TTC549 (cell line): Measurements from ENCODE around the gene EIF2S3B.
"Not testable (repeated sequence)": the region's sequence is repeated elsewhere in the genome, so short reads cannot be mapped to it uniquely, and the experiment has no call there.

Source experiments
- FAIRE-seq: peaks from 2 replicates; lab custom pipeline; 2012; peaks lifted over from hg19 to GRCh38; lab: Jason Lieb, UNC

Gene EIF2S3B

GRCh38 chr12:10505620-10506019 lies at the start of gene EIF2S3B:
EIF2S3B (plus strand) TSS chr12:10505890; CDS start chr12:10505903, 13 bp downstream.
- FAIRE-seq: no peak

- FAIRE-seq: no peak
Observed at GRCh38 chr12:10456856-10457255, 48.8 kb upstream of the EIF2S3B start.

GRCh38 chr12:10457760-10458159 lies 47.9 kb upstream of the EIF2S3B start:
- no peak for FAIRE-seq

GRCh38 chr12:10466311-10466710 lies 39.4 kb upstream of the EIF2S3B start:
- FAIRE-seq: no peak

- FAIRE-seq: no peak
Observed at GRCh38 chr12:10469701-10470100, 36.0 kb upstream of the EIF2S3B start.

DNA sequence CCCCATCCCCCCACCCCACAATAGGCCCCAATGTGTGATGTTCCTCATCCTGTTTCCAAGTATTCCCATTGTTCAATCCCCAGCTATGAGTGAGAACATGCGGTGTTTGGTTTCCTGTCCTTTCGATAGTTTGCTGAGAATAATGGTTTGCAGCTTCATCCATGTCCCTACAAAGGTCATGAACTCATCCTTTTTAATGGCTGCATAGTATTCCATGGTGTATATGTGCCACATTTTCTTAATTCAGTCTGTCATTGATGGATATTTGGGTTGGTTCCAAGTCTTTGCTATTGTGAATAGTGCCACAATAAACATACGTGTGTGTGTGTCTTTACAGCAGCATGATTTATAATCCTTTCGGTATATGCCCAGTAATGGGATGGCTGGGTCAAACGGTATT lies 32.9 kb upstream of the EIF2S3B start:
- FAIRE-seq: not testable (repeated sequence)

DNA sequence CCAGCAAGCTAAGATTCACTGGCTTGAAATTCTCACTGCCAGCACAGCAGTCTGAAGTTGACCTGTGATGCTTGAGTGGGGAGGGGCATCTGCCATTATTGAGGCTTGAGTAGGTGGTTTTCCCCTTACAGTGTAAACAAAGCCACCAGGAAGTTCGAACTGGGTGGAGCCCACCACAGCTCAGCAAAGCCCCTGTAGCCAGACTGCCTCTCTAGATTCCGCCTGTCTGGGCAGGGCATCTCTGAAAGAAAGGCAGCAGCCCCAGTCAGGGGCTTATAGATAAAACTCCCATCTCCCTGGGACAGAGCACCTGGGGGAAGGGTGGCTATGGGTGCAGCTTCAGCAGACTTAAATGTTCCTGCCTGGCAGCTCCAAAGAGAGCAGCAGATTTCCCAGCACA lies 23.8 kb upstream of the EIF2S3B start:
- not testable (repeated sequence) for FAIRE-seq

DNA sequence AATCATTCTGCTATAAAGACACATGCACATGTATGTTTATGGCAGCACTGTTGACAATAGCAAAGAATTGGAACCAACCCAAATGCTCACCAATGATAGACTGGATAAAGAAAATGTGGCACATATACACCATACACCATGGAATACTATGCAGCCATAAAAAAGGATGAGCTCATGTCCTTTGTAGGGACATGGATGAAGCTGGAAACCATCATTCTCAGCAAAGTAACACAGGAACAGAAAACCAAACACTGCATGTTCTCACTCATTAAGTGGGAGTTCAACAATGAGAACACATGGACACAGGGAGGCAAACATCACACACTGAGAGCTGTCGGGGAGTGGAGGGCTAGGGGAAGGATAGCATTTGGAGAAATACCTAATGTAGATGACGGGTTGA lies 18.4 kb upstream of the EIF2S3B start:
- FAIRE-seq: not testable (repeated sequence)

- no peak for FAIRE-seq
Observed at GRCh38 chr12:10491766-10492165, 13.9 kb upstream of the EIF2S3B start.

- no peak for FAIRE-seq
Observed at GRCh38 chr12:10497602-10498001, 8.1 kb upstream of the EIF2S3B start.

GRCh38 chr12:10498042-10498441 lies 7.6 kb upstream of the EIF2S3B start:
- FAIRE-seq: no peak

DNA sequence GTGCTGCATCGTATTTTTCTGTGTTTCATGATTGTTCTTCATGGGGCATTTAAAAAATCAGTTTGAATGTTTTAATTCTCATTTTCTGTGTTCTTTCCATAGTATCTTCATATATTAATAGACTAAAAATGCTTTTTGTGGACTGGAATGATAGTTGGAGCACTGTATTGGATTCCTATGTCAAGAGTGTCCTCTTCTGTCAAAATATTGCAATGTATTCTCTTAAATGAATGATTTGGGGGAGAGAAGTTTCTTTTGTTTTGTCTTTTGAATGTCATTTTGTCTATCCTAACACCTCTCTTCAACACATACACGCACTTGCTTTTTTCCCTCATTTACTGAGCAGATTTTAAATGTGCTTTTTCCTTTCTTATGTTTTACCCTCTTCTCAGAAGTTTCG lies 4.7 kb upstream of the EIF2S3B start:
- FAIRE-seq: no peak

DNA sequence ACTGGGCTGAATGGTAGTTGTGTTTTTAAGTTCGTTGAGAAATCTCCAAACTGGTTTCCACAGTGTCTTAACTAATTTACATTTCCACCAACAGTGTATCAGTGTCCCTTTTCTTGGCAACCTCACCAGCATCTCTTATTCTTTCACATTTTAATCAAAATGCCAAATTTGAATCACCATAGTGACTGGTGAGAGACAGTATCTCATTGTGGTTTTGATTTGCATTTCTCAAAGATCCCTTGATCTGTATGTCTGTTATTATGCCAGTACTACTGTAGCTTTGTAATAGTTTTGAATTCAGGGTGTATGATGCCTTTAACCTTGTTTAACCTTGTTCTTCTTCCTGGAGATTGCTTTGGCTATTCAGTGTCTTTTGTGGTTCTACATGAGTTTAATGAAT lies 2.2 kb upstream of the EIF2S3B start:
- no peak for FAIRE-seq

- no peak for FAIRE-seq
Observed at GRCh38 chr12:10511756-10512355, 6.2 kb downstream of the EIF2S3B start.

DNA sequence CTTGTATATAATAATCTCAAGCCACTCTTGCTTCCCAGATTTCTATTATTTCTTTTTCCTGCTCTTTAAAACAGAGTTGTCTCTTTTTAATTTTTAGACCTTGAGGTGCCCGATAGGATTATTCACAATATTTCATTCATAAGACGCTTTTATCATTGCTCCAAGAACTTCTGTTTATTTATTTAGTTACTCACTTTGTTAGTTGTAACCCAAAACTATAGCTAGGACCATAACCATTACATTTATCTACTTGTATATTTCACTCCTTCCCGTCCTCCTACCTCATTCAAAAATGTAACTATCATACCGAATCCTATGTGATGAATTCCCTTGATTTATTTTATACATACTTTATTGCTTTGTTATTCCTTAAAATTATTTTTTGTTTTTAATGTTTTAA lies 7.1 kb downstream of the EIF2S3B start:
- no peak for FAIRE-seq

- no peak for FAIRE-seq
Observed at GRCh38 chr12:10521555-10521954, 15.9 kb downstream of the EIF2S3B start.

GRCh38 chr12:10528174-10528953 lies 22.7 kb downstream of the EIF2S3B start:
- FAIRE-seq: no peak

DNA sequence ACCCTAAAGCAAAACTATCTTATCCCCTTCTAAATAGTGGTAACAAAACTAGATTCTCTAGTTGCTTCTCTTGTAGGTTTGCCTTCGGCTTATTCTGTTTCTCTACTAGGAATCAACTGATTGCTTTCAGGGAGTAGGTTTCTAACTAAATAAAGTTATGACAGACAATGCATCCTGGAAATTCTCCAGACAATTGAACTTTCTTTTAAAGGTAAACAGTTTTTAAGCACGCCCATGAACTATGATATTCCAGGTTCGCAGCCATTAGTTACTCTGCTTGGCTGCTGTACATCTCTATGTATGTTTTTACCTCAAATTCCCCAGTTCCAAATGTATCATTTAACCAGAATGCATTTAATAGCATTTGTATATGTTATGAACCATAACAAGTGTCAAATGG lies 23.9 kb downstream of the EIF2S3B start:
- FAIRE-seq: no peak

DNA sequence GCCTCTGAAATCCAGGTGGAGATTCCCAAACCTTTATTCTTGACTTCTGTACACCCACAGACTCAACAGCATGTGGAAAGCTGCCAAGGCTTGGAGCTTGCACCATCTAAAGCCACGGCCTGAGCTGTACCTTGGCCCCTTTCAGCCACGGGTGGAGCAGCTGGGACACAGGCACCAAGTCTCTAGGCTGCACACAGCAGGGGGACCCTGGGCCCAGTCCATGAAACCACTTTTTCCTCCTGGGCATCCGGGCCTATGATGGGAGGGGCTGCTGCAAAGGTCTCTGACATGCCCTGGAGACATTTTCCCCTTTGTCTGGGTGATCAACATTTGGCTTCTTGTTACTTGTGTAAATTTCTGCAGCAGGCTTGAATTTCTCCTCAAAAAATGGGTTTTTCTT lies 32.0 kb downstream of the EIF2S3B start:
- no peak for FAIRE-seq

GRCh38 chr12:10540776-10541205 lies 35.1 kb downstream of the EIF2S3B start:
- no peak for FAIRE-seq

DNA sequence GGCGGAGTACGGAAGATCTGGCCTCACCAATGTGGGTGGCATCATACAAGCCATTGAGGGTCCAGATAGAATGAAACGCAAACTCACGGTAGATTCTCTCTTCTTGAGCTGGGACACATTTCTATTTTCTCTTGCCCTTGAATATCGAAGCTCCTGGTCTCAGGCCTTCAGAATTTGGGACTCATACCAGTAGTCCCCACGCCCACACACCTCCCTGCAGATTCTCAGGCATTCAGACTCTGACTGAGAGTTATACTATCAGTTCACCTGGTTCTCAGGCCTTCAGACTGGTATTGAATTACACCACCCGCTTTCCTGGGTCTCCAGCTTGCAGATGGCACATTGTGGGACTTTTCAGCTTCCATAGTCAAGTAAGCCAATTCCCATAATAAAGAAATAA lies 37.8 kb downstream of the EIF2S3B start:
- FAIRE-seq: no peak

GRCh38 chr12:10551375-10551774 lies 45.7 kb downstream of the EIF2S3B start:
- FAIRE-seq: no peak

- FAIRE-seq: no peak
Observed at GRCh38 chr12:10553148-10553547, 47.5 kb downstream of the EIF2S3B start.

GRCh38 chr12:10554228-10554755 lies 48.6 kb downstream of the EIF2S3B start:
- no peak for FAIRE-seq
